ENCODE results near the gene CHRM4.
A peak's percentile ranks its signal among the peaks of the same experiment; 100 is the strongest.

- peak; percentile 73 to 85 (median 84) for TF ChIP-seq CTCF (IDR thresholded peaks at IDR 0.05)
- no peak for TF ChIP-seq POLR2A (IDR thresholded peaks at IDR 0.05)
Observed at GRCh38 chr11:46367244-46367915, 24.2 kb downstream of the CHRM4 start.

All from breast epithelium (tissue), 3 donors.